Measurements from ENCODE around the gene DDX18.
A peak's percentile ranks its signal among the peaks of the same experiment; 100 is the strongest.

The DDX18 gene

DNA sequence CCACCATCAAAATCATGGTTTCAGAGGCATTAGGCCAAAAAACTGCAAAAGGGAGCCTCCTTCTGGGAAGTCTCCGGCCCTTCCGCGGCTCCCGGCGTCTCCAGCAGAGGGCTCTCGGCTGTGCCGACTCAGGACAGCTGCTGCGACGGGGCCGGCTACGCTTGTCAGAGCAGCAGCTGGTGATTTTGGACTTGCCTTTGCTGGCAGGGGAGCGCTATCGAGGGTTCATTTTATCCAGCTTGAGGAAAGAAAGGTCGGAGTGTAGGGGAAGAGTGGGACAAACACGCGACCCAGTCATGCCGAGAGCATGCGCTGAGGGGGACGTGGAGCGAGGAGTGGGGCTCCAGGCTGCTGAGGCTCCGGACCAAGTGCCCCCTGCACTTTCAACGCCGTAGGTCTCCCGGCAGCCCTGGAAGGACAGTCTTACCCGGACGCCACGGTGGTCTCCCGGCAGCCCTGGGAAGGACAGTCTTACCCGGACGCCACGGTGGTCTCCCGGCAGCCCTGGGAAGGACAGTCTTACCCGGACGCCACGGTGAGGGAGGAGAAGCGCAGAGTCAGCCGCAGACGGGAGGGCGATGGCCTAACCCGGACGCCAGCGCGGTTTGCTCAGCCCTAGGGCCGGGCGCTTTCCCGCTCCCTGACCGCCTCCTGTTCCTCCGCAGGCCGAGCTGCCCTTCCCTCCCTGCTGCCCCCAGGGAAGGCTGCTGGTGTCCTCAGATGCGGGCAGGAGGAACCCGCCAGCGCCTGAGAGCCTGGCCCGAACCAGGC is 21.7 kb downstream of the DDX18 start:
- DNase-seq = peak; percentile 79

DNA sequence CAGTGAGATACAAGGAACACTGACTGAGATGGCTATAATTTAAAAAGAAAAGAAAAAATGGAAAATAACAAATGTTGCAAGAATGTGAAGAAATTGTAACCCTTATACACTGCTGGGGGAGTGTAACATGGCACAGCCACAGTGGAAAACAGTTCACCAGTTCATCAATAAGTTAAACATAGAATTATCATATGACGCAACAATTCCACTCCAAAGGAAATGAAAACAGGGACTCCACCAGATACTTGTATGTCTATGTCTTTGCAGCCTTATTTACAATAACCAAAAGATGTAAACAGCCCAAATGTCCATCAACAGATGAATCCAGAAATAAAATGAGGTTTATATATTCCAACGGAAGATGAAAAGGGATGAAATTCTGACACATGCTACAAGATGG is 30.8 kb downstream of the DDX18 start:
- DNase-seq = no peak

DNA sequence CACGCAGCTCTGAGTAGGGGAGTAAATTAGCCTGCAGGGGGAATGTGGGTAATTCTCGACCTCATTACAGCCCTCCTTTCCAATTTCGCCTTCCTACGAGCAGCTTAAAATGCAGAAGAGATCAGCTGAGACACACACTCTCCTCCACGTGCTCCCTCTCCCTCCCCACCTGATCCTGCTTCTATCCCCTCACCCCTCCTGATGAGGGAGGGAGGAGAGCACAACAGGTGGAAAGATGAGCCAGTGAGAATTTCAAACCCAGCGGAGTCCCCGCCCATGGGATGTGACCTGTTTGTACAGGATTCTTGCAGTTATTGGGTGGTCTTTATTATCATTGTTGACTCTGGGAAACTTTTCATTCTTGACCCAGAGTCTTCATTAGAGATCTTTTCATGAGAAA is 35.5 kb downstream of the DDX18 start:
- no peak for DNase-seq

DNA sequence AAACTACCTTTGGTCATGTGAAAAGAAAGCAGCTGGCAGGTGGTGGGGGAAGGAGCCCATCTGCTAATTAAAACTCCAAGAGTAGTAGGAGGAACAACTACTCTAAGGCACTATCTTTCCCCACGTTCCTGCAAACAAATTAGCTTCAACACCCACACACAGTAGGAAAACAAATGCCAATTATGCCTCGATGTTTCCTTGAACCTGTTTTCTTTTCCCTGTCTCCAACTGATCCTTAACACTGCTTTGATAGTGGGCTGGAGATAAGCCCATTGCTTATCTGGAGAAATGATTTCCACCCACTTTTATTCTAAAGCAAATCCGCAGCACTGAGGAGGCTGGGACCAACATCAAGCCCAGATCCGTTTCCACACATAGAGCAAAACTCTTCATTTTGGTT is 36.0 kb downstream of the DDX18 start:
- DNase-seq = no peak

DNA sequence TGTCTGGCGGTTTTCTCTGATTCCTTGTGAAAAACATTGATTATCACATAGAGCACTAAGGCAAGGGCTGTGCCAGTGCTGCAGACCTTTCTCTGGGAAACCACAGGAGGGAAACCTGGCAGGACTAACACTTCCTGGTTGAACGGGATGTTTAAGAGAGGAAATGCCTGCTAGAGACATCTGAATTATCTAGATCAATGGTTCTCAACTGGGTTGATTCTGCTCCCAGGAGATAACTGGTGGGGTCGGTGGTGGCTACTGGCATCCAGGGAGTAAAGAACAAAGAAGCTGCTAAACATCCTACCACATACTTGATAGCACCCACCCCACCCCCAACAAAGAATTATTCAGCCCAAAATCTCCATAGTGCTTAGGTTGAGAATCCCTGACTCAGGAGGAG is 37.5 kb downstream of the DDX18 start:
- peak; percentile 14 for DNase-seq

DNA sequence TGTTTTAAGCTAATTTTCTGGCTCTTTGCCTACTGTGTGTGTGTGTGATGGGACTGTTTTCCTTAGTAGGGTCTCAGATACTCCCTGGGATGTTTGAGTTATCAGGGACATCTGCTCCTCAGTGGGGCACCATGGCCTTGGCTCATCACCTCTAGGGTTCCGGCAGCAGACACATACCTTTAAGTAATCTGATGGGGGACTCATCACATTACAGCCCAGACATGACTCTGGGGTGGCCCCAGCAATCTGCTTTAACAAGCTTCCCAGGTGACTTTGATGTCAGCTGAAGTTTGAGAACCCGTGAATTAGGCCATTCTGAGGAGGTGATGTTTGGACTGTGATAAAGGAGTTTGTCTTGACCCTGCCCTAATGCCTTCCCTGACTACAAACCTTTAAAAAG is 38.8 kb downstream of the DDX18 start:
- no peak for DNase-seq

DNA sequence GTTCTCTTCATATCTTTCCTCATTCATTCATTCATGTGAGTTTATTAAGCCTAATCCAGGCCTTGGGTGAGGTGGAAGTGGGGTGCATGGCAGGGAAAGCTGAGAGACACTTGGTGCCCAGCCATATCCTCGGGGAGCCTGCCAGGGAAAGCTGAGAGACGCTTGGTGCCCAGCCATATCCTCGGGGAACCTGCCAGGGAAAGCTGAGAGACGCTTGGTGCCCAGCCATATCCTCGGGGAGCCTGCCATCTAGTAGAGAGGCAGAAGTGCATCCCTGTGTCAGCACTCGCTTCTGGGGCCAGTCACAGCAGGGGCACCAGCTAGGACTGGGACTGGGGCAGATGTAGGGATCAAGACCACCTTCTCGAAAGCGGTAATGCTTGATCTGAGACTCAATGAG is 39.4 kb downstream of the DDX18 start:
- DNase-seq = no peak

DNA sequence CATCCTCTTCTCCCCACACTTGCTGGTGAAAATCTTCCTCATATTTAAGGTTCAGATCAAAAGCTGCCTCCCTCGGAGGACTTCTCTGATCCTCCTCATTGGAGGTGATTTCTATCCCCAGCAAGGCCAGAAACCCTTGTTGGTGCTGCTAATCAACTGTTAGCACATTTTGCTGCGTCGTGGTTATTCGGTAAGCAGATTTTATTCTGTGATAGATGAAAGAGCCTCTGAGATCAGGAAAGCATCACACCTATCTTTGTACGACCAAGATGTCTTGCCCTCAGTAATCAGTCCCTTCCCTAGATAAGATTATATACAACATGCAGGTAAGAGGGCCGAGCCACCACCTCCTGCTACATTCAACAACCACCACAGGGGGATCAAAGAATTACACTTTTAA is 40.1 kb downstream of the DDX18 start:
- no peak for DNase-seq

DNA sequence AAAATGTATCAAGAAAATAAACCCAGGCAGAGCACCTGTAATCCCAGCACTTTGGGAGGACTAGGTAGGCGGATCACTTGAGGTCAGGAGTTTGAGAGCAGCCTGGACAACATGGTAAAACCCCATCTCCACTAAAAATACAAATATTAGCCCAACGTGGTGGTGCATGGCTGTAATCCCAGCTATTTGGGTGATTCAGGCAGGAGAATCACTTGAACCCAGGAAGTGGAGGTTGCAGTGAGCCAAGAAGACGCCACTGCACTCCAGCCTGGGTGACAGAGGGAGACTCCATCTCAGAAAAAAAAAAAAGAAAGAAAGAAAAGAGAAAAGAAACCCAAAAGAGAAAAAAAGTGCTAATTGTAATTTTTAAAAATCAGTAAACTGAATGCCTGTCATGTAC is 41.4 kb downstream of the DDX18 start:
- no peak for DNase-seq

DNA sequence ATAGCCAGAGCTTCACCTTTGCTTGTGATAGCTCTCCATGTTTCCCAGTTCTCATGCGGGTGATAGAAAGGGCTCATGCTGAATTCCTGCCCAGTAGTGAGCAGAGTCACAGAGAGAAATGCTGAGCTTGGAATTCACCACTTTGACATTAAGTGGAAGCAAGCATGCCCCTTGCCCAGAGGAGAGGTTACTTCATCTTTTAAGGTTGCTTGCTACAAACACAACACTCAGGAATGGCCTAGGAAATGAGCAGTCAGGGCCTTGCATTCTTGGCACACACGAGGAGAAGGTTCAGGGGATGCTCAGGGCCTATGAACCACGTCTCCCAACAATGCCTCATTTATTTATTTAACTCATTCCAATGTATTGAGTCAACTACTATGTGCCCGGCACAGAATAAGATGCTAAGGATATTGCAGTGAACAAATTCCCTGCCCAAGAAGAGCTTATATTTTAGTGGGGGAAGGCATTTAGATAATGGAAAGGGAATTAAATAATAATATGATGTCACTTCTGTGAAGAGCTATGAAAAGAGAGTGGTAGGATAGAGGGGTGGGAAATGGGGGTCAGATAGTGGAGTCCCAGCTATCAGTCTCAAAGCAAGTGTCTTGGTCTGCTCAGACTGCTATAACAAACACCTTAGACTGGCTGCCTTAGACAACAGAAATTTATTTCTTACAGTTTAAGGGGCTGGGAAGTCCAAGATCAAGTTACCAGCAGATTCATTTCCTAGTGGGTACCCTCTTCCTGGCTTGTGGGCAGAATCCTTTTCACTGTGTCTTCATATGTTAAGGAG is 42.1 kb downstream of the DDX18 start:
- DNase-seq = no peak

DNA sequence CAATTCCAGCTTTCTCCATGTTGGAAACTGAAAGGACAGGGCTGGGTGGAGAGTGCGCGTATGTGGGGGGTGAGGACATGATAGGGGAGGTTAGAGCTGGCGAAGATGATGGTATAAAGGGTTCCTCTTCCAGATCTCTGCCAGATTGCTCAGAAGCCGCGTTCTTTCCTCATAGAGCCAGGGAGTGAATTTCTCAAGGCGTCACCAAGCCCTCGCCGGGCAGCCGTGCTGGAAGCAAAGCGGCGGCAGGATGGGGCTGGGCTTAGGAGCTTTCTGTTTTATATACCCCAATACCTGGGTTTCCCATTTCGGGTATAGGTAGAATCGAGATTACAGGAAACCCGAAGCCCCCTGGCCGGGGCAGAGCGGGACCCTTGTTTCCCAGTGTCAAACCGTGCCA is 43.8 kb downstream of the DDX18 start:
- no peak for DNase-seq

DNA sequence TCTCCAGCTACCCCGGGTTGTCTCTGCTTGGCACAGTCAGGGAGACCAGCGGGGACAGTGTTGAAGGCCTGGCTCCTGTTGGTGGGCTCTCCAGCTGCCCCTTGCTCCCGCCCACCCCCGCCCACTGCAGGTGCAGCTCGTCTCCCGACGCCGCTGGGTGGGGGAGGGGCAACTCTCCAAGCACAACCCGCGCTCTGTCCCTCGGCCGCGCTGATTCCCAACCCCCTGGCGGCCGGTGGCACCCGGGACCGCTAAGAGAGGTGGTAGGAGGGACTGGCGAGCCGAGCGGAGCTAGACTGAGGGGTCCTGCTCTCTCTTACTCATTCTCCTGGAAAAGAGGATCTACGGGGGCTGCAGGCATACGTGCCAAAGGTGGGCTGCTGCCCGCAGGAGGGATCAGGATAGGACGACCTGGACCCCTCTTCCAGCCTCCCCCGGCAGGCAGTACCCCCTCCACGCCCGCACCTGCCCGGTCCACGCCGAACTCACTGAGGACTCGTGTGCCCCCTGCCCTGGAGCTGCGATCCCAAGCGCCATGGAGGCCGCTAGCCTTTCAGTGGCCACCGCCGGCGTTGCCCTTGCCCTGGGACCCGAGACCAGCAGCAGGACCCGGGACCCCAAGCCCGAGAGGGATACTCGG is 44.5 kb downstream of the DDX18 start:
- DNase-seq = no peak

DNA sequence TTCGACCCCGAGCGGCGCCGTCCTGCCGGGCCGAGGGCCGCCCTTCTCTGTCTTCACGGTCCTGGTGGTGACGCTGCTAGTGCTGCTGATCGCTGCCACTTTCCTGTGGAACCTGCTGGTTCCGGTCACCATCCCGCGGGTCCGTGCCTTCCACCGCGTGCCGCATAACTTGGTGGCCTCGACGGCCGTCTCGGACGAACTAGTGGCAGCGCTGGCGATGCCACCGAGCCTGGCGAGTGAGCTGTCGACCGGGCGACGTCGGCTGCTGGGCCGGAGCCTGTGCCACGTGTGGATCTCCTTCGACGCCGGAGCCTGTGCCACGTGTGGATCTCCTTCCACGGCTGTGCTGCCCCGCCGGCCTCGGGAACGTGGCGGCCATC is 45.0 kb downstream of the DDX18 start:
- DNase-seq = no peak

DNA sequence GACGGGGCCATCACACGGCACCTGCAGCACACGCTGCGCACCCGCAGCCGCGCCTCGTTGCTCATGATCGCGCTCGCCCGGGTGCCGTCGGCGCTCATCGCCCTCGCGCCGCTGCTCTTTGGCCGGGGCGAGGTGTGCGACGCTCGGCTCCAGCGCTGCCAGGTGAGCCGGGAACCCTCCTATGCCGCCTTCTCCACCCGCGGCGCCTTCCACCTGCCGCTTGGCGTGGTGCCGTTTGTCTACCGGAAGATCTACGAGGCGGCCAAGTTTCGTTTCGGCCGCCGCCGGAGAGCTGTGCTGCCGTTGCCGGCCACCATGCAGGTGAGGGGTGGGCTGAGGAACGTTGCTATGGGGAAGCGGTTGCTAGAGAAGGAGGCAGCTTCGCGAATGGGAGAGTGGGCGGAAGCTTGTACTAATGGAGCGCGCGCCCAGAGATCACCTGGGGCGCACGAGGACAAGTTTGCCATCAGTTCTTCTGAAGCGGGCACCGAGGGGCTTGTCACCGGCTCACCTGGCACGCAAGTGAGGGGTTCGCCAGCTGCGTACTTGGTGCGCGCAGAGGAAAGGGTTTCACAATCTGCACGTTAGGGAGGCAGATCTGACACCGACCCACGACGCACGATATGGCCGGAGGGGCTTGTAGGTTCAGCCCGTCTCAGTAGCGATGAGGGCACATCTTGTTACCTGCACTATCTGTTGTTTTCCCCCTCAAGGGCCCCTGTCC is 45.6 kb downstream of the DDX18 start:
- DNase-seq = no peak

DNA sequence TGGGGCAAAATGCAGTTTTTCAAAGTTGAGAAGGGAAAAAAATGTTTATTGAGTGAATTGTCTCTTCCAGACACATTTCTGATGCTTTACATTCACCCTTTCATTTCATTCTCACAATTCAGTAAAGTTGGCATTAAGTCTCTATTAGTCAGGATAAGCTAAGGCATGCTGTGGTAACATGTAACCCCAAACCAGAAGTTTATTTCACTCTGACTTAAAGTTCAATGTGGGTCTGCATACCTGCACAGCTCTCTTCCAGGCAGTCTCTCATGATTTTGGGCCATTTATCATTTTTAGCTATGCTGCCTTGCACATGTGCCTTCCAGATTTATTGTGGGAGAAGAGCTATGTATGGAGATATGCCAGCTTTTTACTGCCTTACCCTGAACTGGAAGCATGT is 48.0 kb downstream of the DDX18 start:
- DNase-seq = no peak

DNA sequence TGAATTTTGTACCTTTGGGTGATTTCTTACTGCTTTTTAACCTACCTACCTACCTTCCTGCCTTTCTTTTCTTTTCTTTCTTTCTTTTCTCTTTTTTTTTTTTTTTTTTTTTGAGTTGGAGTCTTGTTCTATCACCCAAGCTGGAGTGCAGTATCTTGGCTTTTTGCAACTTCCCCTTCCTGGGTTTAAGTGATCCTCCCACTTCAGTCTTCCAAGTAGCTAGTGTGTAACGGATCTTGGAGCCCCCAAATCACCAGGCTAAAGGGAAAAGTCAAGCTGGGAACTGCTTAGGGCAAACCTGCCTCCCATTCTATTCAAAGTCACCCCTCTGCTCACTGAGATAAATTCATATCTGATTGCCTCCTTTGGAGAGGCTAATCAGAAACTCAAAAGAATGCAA is 61.3 kb downstream of the DDX18 start:
- DNase-seq = peak; percentile 50

DNA sequence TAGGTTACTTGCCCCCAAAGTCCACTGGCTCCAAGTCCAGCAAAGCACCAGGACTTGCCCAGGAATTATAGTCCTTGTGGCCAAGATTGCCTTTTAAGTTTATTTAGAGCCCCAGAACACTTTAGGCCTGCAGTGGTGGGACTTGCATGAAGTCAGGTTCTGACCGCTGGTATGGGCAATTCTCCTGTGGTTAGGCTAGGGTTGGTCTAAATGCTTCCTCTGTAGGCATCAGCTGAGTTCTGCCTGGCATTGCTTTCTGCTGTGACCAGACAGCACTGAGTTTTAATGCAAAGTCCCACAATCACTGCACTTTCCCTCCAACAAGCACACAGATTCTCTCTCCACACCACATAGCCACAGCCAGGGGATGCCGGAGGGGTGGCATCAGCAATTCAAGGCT is 64.5 kb downstream of the DDX18 start:
- DNase-seq = no peak
